LoVo (cell line): ENCODE measurements around the gene EED.
"Not testable (repeated sequence)": the region's sequence is repeated elsewhere in the genome, so short reads cannot be mapped to it uniquely, and the experiment has no call there.

Source experiments
- DNase-seq: peaks from one replicate; pipeline ENCODE4 v3.0.0-alpha.2; 2016; ENCODE audit warnings: low spot score

The EED gene

GRCh38 chr11:86292912-86293616, 48.5 kb downstream of the EED start:
- no peak for DNase-seq

DNA sequence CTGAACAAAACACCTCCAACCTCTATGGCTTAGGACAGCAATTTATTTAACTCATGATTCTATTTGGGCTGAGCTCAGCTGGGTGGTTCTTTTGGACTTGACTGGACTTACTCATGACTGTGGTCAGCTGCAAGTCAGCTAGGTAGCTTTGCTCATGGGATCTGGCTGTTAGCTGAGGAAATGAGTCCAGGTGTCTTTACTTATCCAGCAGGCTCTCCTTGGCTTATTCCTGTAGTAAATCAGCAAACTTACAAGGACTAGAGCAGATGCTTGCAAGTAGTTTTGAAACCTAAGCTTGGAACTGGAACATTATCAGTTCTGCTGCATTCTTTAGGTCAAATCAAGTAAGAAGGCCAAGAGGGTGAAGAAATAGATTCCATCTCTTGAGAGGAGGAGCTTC, 49.5 kb downstream of the EED start:
- no peak for DNase-seq

DNA sequence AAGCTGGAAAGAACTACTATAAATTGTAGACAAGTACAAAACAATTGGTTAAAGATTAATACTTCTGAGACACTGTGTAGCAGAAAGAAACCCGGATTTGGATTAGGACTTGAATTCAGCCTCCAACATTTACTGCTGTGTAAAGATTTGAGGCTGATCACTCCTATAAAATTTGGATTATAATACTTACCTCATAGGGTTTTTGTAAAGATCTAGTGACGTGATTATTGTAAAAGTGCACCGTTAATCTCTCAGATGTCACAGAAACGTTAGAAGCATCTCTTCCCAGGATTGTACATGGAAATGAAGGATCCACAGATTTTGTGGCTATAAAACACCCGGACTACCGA, 57.2 kb downstream of the EED start:
- DNase-seq: no peak

DNA sequence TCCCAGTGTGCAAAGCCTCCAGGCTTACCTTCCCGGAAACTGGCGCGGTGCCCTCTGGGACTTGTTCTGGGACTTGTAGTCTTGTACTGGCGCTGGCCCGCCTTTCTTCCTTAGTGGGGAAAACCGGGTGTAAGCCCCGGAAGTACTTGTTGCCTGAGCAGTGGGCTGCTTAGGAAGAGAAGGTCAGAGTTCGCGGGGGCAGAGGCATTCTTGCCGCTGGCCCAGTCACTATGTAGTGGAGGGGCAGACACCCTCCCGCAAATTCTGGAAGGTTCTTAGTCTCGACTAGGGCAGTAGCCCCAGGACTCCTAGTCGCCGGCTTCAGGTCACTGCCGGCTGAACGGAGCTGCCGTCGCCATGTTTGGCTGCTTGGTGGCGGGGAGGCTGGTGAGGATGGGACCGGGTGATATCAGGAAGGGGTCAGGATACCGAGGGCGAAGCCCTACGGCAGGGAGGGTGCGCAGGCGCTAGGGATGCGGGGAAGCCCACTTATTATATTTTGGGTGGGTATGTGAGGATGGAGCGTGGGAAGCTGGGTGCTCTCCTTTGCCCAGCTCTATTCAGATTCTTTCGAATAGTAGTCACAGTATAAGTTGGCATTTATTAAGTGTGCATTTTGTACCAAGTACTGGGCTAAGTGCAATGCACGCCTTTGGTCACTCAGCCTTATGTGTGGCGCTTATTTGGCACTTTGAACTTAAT, 57.7 kb downstream of the EED start, which contains the start of gene HIKESHI:
HIKESHI (plus strand) TSS at position 149 of the 702 bp plus-strand sequence; CDS start at position 358, 209 bp downstream.
- DNase-seq: peak; percentile 98

DNA sequence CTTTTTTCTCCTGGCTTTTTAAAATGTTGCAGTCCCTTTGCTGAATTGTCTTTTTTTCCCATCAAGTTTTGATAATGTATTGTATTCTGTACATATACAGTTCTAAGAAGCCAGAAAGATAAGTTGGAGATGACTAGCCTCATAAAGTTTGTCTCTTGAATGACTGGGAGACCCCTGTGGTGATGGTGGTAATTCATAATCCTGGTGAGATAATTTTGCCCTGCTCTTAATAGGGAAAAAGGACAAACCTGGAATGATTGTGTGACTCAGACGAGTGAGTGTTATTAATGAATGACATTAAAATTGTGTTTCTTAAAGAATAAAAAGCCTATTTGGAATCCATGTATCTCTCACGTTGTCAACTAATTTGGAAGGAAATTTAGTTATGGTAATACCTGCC, 58.7 kb downstream of the EED start:
- DNase-seq: peak; percentile 31

DNA sequence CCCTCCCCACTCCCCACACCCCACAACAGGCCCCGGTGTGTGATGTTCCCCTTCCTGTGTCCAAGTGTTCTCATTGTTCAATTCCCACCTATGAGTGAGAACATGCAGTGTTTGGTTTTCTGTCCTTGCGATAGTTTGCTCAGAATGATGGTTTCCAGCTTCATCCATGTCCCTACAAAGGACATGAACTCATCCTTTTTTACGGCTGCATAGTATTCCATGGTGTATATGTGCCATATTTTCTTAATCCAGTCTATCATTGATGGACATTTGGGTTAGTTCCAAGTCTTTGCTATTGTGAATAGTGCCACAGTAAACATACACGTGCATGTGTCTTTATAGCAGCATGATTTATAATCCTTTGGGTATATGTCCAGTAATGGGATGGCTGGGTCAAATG, 64.2 kb downstream of the EED start:
- DNase-seq: not testable (repeated sequence)

DNA sequence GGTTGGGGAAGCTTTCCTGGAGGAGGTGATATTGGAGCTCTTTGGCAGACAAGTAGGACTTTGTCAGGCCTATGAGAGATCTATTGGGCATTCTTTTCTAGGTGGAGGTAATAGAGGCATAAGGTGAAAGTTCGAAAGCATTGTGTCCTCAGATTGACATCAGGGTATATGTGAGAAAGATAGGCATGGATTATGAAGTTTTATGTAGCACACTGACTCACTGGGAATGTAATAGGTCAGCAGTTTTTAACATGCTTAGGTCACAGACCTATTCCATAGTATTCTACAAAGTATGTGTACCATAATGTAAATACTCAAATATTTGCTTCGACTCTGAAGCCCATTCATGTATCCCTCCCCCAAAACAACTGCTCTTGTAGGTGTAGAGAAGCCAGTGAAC, 69.2 kb downstream of the EED start:
- no peak for DNase-seq

DNA sequence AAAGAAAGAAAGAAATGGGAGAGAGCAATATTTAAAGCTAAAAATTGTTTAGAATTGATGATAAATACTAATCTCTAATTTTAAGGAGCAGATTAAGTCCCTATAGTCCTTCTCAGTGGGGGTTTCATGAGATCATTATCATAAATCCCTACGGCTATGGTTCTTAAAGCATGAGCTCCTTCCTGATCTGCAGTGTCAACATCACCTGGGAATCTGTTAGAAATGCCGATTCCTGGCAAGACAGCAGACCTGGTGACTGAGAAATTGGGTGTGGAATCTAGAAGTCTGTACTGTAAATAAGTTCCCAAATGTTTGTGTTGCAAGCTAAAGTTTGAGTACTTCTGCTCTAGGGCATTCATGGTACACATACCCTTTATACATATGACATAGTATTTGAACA, 70.1 kb downstream of the EED start:
- no peak for DNase-seq
